SU-DHL-6 (cell line): ENCODE data around the gene MORC2.

ENCODE experiments used
- H2AFZ ChIP-seq: fragments of 200-600 bp; sonication (generic); 2 replicates; pipeline ENCODE4 v1.6.1; 2014; ENCODE audit warnings: low read depth, mild to moderate bottlenecking, moderate library complexity, mixed read lengths, antibody characterized with exemption, low read length; ENCODE audit not compliant: severe bottlenecking
- H3F3A ChIP-seq: fragments of 200-600 bp; shearing (Covaris generic); 2 replicates; pipeline ENCODE4 v1.6.0; 2016; ENCODE audit warnings: antibody characterized with exemption, mild to moderate bottlenecking; ENCODE audit not compliant: insufficient read depth
- H3K27ac ChIP-seq: fragments of 200-600 bp; sonication (generic); 2 replicates; pipeline ENCODE4 v1.5.1; 2016; ENCODE audit warnings: low read depth, mild to moderate bottlenecking, low read length, moderate library complexity, mixed read lengths
- H3K27me3 ChIP-seq: fragments of 200-600 bp; sonication (generic), shearing (Covaris generic); 2 replicates; pipeline ENCODE4 v1.6.0; 2014; ENCODE audit warnings: mild to moderate bottlenecking, low read length
- H3K36me3 ChIP-seq: fragments of 200-600 bp; sonication (generic); 2 replicates; pipeline ENCODE4 v1.6.1; 2014; ENCODE audit warnings: mild to moderate bottlenecking, low read length, mixed read lengths
- H3K4me2 ChIP-seq: fragments of 300-600, 200-600 bp; shearing (Covaris generic), sonication (generic); 2 replicates; pipeline ENCODE4 v1.6.0; 2014; ENCODE audit warnings: low read length, low read depth, mild to moderate bottlenecking; ENCODE audit not compliant: poor library complexity, severe bottlenecking
- H3K4me3 ChIP-seq: fragments of 200-600 bp; sonication (generic); 2 replicates; pipeline ENCODE4 v1.5.1; 2014; ENCODE audit warnings: antibody characterized with exemption, low read length, mild to moderate bottlenecking, mixed read lengths; ENCODE audit not compliant: insufficient read depth, poor library complexity, severe bottlenecking
- H3K79me2 ChIP-seq: fragments of 200-600 bp; sonication (generic); 2 replicates; pipeline ENCODE4 v1.6.1; 2014; ENCODE audit warnings: mild to moderate bottlenecking, low read length, moderate library complexity; ENCODE audit not compliant: insufficient read depth
- H3K9ac ChIP-seq: fragments of 200-600 bp; sonication (generic); 2 replicates; pipeline ENCODE4 v1.7.0; 2014; ENCODE audit warnings: mild to moderate bottlenecking, low read length
- H3K9me2 ChIP-seq: fragments of 200-600 bp; sonication (generic); replicated peaks from 2 replicates; pipeline ENCODE4 v1.6.1; 2014; ENCODE audit warnings: low read length; ENCODE audit not compliant: insufficient read depth
- H3K9me3 ChIP-seq: fragments of 200-600 bp; sonication (generic); 2 replicates; pipeline ENCODE4 v1.6.1; 2014; ENCODE audit warnings: low read length, mixed read lengths; ENCODE audit not compliant: insufficient read depth
- H4K20me1 ChIP-seq: fragments of 200-600 bp; sonication (generic); 2 replicates; pipeline ENCODE4 v1.6.1; 2014; ENCODE audit warnings: low read depth, mild to moderate bottlenecking, antibody characterized with exemption, low read length, moderate library complexity, mixed read lengths
- CTCF ChIP-seq: fragments of 200-600 bp; sonication (generic); IDR thresholded peaks from one replicate; pipeline ENCODE4 v1.5.1; 2017; ENCODE audit warnings: antibody characterized with exemption, mild to moderate bottlenecking, low read length, moderate library complexity; ENCODE audit not compliant: insufficient read depth, poor library complexity, severe bottlenecking
- EZH2phosphoT487 ChIP-seq: fragments of 200-600 bp; sonication (generic), shearing (Covaris generic); conservative IDR thresholded peaks from 2 replicates; pipeline ENCODE4 v1.6.1; 2018; ENCODE audit warnings: mild to moderate bottlenecking, antibody characterized with exemption, low read length, moderate library complexity, mixed read lengths

The MORC2 gene

GRCh38 chr22:30880181-30880601 lies 88.4 kb downstream of the MORC2 start:
- H3K27me3 ChIP-seq: no peaks in the 10 kb centered on the region
- no peak for TF ChIP-seq EZH2phosphoT487
- TF ChIP-seq CTCF: no peak
- H2AFZ ChIP-seq: no peak overlapping the region
- no peak overlapping the region for H3K4me3 ChIP-seq
- H3K27ac ChIP-seq: no peak overlapping the region
- no peaks in the 10 kb centered on the region for H4K20me1 ChIP-seq
- H3K9me3 ChIP-seq: no peaks in the 10 kb centered on the region
- no peaks in the 10 kb centered on the region for H3K9me2 ChIP-seq
- H3K4me2 ChIP-seq: no peak overlapping the region
- no peaks in the 10 kb centered on the region for H3K36me3 ChIP-seq
- H3K79me2 ChIP-seq: no peaks in the 10 kb centered on the region
- H3K9ac ChIP-seq: no peak overlapping the region
- H3F3A ChIP-seq: no peaks in the 10 kb centered on the region

- H3K9me3 ChIP-seq: no peaks in the 10 kb centered on the region
- H3K4me2 ChIP-seq: no peak overlapping the region
- no peaks in the 10 kb centered on the region for H3K9me2 ChIP-seq
- no peaks in the 10 kb centered on the region for H3F3A ChIP-seq
- H3K4me3 ChIP-seq: no peak overlapping the region
- no peak overlapping the region for H3K9ac ChIP-seq
- no peaks in the 10 kb centered on the region for H3K79me2 ChIP-seq
- no peaks in the 10 kb centered on the region for H3K36me3 ChIP-seq
- TF ChIP-seq CTCF (no peak), EZH2phosphoT487 (no peak)
- H3K27ac ChIP-seq: no peak overlapping the region
- H4K20me1 ChIP-seq: no peaks in the 10 kb centered on the region
- no peak overlapping the region for H2AFZ ChIP-seq
- H3K27me3 ChIP-seq: no peaks in the 10 kb centered on the region
These were observed 89.2 kb downstream of the MORC2 start for GRCh38 chr22:30879415-30879797.

GRCh38 chr22:30878516-30879414 lies 89.8 kb downstream of the MORC2 start:
- no peaks in the 10 kb centered on the region for H3K9me2 ChIP-seq
- H3K27ac ChIP-seq: no peak overlapping the region
- no peaks in the 10 kb centered on the region for H3K9me3 ChIP-seq
- H3K9ac ChIP-seq: no peak overlapping the region
- H3F3A ChIP-seq: no peaks in the 10 kb centered on the region
- TF ChIP-seq CTCF (no peak), EZH2phosphoT487 (no peak)
- H2AFZ ChIP-seq: no peak overlapping the region
- H3K4me2 ChIP-seq: no peak overlapping the region
- no peaks in the 10 kb centered on the region for H3K36me3 ChIP-seq
- no peaks in the 10 kb centered on the region for H3K79me2 ChIP-seq
- no peaks in the 10 kb centered on the region for H3K27me3 ChIP-seq
- no peaks in the 10 kb centered on the region for H4K20me1 ChIP-seq
- no peak overlapping the region for H3K4me3 ChIP-seq
